NCI-H2029 treated with DMSO at 0.1 percent for 48 hours (cell line): ENCODE data around the gene HIBCH.
"Not testable (repeated sequence)": the region's sequence is repeated elsewhere in the genome, so short reads cannot be mapped to it uniquely, and the experiment has no call there.

Experiments
- DNase-seq: peaks from one replicate; lab custom pipeline; 2025; lab: John Stamatoyannopoulos, UW

Gene HIBCH

DNA sequence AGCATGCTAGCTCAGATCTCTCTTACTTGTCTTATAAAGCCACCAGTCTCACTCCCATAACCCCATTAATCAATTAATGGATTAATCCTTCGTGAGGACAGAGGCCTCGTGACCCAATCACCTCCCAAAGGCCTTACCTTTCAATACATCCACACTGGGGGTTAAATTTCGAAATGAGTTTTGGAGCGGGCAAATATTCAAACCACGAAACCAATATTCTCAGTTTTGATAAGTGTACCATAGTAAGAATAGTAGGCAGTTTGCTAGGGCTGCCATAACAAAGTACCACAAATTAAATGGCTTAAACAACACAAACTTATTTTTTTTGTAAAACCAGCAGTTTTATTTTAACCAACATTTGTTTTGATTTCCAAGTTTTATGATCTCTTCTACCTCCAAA is 15.2 kb downstream of the HIBCH start:
- no peak for DNase-seq

DNA sequence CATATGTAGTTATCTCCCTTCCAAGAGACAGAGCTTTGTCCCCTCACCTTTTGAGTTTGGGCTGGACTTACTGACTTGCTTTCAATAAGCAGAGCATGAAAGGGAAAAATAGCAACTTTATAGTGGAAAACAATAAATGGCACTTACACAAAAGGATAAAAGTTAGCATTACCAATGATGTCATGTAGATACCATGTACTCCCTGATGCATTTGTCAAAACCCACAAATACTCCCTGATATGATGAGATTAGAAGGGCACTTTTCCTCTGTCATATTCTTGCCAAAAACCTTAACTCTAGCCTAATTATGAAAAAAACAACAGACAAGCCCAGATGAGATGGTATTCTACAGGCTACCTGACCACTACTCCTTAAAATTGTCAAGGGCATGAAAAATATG is 16.0 kb downstream of the HIBCH start:
- DNase-seq: no peak

DNA sequence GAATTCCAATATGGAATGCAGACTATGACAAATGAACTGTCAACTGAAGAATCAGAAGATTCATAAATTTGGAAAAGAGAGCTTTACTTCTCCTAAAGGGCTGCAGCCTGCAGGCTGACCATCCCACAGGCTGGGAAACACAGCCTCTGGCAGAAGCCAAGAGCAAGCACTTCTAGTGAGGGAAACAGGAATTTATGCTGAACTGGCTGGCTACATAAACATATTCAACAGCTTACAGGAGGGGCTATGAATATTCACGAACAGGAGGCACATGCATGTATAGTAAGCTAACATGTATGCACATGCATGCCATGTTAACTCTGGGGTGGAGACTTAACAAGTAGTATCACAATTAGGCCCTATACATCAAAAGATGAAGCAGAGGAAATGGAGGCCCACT is 17.6 kb downstream of the HIBCH start:
- DNase-seq: no peak

DNA sequence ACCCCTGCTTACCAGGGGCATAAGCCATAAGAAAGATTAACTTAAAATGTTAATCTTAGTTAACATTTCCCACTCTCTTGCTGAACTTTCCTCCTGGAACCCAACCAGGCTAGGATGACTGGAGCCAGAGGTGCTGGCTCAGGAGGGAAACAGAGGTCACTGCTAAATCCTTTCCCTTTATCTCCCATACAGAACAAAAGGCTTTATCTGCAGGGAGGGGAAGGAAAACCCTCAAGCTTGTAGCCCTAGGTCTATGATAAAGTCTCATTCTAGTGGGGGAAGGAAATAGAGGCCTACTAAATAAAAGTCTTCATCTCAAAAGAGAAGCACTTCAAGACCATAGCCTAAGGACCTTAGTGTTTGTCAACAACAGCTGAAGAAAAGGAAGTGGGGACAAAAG is 18.6 kb downstream of the HIBCH start:
- DNase-seq: no peak

DNA sequence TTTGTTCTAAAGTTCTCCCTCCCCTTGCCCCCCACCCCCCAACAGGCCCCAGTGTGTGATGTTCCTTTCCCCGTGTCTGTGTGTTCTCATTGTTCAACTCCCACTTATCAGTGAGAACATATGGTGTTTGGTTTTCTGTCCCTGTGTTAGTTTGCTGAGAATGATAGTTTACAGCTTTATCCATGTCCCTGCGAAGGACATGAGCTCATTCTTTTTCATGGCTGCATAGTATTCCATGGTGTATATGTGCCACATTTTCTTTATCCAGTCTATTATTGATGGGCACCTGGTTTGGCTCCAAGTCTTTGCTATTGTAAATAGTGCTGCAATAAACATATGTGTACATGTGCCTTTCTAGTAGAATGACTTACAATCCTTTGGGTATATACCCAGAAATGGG is 21.7 kb downstream of the HIBCH start:
- DNase-seq: not testable (repeated sequence)

DNA sequence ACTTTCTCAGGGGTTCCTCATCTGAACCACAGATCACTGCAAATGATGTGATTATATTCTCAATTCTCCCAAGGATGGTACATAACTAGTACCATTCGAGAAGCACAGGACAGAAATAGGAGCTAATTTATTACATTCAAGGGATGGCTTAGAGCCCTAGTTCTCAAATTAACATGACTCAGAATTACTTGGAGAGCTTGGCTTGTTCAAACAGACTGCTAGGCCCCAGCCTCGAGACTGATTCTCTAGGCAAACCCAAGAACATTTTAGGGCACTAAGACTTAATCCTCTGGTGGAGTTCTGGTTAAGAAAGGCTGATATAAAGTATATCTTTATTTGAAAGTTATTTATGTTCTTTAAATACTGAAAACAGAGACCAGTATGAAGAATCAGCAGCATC is 35.8 kb downstream of the HIBCH start:
- no peak for DNase-seq

DNA sequence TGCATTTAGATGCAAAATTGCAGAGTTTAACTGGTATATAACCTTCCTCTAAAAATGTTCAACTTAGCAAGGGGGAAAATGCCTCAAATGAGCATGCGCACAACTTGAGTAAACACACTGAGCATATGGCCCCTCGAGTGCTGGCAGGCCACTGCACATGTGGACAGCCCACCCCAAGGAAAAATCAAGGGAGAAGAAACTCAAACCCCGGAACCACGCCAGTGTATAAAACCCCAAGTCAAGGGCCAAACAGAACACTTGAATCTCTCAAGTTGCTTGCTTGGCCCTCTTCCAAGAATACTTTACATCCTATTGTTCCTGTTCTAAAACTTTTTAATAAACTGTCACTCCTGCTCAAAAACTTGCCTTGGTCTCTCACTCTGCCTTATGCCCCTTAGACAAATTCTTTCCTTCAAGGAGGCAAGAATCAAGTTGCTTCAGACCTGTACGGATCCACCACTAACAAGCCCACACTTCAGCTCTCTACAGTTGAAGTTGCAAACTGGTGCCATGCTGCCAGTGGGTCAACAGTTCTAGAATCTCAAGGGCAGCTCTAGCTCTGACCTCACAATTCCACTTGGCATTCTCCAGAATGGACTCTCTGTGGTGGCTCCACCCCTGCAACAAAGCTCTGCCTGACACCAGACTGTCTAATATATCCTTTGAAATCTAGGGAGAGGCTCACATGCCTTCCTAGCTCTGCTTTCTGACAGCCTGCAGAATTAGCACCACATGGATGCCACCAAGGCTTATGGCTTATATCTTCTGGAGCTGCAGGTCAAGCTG is 38.9 kb downstream of the HIBCH start:
- no peak for DNase-seq

DNA sequence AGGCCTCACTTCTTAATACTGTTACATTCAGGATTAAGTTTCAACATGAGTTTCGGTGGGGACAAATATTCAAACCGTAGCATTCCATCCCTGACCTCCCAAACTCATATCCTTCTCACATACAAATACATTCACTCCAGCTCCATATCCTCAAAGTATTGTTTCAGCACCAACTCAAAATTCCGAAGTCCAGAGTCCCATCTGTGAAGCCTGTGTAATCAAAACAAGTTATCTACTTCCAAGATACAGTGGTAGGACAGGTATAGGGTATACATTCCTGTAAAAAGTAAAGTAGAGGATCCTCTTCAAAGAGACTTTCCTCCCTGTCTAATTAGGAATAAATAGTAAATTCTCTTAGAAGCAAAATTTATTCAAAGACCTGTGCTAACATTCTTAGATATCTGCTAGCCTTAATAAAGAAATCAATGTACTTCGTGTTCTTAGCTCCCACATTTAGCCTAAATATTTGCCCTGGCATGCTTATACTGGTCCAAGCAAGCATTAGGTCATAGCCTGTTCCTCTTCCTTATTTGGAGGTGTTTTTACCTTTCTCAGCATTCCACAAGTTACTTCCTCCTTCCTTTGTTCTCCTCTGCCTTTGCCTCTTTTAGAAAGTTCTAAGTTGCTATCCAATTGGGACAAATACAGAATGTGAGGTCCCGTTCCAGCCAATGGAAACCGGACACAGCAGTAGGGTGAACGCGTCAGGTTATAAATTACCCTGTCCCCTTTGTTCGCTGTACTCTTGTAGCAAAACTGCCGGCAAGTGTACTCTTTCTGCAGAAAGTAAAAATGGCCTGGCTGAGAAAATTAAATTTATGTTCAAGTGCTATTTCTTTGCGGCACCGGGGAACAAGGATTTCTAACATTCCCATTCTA is 40.1 kb downstream of the HIBCH start:
- DNase-seq: not testable (repeated sequence)

GRCh38 chr2:190277234-190278112 is 42.2 kb downstream of the HIBCH start:
- peak; percentile 8 for DNase-seq

GRCh38 chr2:190272457-190272842 is 47.2 kb downstream of the HIBCH start:
- no peak for DNase-seq

DNA sequence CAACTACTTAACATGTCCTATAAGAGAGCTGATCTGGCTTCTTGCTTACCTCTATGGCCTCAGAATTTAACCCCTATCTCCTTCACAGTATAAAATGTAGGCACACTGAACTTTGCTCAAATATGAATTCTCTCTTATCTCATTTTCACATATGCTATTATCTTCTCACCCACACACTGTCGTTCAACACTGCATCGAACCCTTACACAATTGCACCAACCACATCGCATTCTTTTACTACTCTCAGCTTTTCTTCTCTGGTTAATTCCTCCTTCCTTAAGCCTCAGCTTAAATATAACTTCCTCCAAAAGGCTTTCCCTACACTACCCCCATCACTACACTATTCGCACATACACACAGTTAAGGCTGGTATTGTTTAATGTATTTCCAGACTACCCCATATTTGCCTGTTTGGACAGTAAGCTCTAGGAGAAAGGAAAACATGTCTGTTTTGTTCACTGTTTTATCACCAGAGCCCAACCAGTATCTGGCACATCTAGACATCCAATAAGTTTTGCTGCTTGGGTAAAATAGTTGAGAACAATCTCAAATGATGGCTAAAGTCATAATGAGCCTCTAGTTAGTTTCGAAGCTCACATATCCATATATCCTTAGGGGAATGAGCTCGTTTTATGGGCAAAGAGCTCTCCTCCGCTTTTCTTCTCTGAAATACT is 47.7 kb downstream of the HIBCH start:
- DNase-seq: no peak

GRCh38 chr2:190270298-190270697 is 49.3 kb downstream of the HIBCH start:
- DNase-seq: no peak

GRCh38 chr2:190269699-190270098 is 49.9 kb downstream of the HIBCH start:
- DNase-seq: not testable (repeated sequence)

DNA sequence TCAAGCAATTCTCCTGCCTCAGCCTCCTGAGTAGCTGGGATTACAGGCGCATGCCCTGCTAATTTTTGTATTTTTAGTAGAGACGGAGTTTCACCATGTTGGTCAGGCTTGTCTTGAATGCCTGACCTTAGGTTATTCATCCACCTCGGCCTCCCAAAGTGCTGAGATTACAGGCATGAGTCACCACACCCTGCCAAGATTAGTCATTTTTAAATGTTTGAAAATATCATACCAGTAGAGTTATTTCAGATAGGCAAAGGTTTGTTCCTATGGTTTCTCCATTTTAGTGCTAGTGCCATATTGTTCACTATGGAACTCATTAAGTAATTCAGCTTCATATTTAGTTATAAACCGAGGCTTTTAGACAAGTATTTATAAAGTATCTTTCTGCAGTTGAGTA is 52.3 kb downstream of the HIBCH start:
- DNase-seq: no peak

- DNase-seq: no peak
Measured at GRCh38 chr2:190266314-190266713, 53.3 kb downstream of the HIBCH start.

GRCh38 chr2:190261851-190262250 is 57.8 kb downstream of the HIBCH start:
- no peak for DNase-seq

DNA sequence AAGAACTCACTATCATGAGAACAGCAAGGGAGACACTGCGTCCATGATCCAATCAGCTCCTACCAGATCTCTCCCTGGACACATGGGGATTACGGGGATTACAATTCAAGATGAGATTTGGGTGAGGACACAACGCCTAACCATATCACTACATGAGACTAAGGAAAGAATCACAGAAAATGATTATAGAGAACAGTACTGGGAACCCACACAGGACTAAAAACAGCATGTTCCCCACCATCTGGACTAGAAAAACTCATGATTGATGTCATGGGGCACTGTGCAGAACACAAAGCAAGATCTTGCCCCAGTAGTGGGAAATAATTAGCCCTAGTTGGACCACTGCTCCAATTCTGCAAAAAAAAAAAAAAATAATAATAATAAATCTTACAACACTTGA is 63.5 kb downstream of the HIBCH start:
- no peak for DNase-seq

DNA sequence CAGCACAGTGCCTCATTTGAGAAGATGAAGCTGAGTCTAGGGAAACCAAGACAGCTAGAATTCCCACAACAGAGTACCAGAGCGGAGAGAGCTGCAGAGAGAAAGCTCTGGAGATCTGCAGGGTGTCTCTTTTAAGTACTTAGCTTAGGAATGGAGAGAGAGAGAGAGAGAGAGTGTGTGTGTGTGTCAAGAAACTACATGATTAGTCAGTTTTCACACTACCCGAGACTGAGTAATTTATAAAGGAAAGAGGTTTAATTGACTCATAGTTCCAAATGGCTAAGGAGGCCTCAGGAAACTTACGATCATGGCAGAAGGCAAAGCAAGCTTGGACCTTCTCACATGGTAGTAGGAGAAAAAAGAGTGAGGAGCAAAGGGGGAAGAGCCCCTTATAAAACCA is 64.0 kb downstream of the HIBCH start:
- no peak for DNase-seq

DNA sequence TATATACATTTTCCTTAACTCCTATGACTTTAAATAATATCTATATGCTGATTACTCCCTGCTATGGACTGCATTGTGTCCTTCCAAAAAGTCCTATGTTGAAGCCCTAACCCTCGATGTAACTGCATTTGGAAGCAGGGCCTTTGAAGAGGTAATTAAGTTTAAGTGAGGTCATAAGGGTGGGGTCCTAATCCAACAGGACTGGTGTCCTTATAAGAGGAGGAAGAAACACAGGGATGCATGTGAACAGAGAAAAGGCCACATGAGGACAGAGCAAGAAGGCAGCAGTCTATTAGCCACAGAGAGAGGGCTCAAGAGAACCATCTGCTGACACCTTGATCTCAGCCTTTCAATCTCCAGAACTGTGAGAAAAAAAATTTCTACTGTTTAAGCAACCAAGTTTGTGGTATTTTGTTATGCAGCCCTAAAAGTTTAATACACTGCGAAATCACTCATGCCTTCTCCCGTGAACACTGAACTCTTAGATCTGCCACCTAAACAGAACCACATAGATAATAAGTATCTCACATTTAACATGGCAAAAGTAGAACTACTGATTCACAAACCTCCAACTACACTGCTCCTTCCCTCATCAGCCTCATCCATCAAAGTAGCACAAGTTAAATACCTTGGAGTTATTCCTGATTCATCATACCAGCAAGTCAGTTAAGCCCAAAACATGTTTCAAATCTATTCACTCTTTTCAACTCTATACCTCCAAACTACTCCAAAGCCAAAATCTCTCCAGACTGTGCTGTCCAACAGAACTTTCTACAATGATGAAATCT is 65.4 kb downstream of the HIBCH start:
- no peak for DNase-seq

GRCh38 chr2:190250421-190250820 is 69.2 kb downstream of the HIBCH start:
- no peak for DNase-seq

GRCh38 chr2:190235551-190236075 is 84.0 kb downstream of the HIBCH start:
- no peak for DNase-seq
